KG1 (cell line): Measurements from ENCODE around the gene EVL.
A peak's percentile ranks its signal among the peaks of the same experiment; 100 is the strongest.

Experiments
- DNase-seq: peaks from one replicate; lab custom pipeline; 2025; lab: John Stamatoyannopoulos, UW

EVL gene

GRCh38 chr14:100067481-100067880 lies 2.3 kb downstream of the EVL start:
- DNase-seq: no peak

- DNase-seq: peak; percentile 85
These were observed 3.0 kb downstream of the EVL start for GRCh38 chr14:100067971-100068959.

DNA sequence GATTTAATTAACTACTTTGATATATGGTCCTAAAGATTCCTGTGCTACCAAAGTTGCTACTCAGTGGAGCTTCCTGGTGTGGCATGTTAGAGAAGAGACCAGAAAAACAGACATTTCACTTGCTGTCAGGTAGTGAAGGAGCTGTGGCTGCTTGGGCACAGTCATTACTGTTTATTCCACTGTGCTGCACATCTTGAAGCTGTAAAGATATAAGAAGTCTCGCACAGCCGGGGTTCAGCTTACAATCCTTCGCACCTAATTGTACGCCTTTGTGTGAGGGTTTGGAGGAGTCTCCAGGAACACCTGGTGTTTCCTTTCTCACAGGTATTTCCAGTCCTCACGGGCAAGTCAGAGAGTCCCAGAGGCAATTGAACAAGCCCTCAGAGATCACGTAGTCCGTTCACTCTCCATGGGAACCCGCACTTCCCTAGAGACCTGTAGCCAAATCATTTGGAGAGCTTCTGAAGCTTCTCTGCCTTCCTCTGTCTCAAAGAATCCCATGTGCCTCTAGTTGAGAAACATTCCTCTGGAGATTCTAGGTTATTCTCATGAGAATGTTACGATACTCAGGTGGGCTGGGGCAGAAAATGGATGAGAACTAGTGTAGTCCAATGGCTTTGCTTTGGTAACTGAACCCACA lies 4.1 kb downstream of the EVL start:
- no peak for DNase-seq

GRCh38 chr14:100070310-100070709 lies 5.1 kb downstream of the EVL start:
- no peak for DNase-seq

GRCh38 chr14:100071545-100071944 lies 6.3 kb downstream of the EVL start:
- DNase-seq: no peak

- no peak for DNase-seq
These were observed 7.6 kb downstream of the EVL start for GRCh38 chr14:100072783-100073346.

DNA sequence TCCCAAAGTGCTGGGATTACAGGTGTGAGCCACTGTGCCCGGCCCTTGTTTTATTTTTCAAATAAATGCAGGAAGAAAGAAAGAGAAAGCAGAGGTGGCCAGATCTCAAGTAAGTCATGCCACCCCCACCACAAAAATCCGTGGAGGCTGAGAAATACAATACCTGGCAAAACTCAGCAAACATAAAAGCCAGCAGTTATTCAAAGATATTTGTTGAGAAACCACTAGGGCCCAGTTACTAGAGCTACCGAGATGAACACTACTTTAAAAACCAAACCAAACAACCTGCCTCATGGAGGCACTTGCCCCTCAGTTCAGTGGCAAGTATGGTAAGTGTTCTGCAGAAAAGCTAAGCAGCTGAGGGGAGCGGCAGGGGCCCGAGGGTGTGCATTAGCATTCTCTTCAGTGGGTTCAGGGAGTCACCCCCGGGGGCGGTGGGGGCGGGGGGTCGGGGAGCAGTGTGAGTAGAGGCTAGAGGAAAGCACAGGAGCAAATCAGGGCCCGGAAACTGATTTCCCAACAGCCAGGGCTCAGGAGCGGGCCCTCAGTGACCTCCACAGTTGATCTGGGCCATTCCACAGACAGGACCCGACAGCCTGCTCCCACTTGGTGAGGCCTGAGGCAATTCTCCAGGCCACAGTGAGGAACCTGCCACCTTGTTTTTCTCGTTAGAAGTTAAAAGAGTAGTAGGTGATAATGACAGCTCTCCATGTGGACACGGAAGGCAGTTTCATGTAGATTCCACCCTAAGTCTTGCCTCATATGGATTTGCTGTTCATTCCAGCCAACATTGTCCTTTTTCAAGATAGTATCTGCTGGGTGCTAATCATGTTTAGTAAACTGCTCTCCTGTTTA lies 8.6 kb downstream of the EVL start:
- no peak for DNase-seq

DNA sequence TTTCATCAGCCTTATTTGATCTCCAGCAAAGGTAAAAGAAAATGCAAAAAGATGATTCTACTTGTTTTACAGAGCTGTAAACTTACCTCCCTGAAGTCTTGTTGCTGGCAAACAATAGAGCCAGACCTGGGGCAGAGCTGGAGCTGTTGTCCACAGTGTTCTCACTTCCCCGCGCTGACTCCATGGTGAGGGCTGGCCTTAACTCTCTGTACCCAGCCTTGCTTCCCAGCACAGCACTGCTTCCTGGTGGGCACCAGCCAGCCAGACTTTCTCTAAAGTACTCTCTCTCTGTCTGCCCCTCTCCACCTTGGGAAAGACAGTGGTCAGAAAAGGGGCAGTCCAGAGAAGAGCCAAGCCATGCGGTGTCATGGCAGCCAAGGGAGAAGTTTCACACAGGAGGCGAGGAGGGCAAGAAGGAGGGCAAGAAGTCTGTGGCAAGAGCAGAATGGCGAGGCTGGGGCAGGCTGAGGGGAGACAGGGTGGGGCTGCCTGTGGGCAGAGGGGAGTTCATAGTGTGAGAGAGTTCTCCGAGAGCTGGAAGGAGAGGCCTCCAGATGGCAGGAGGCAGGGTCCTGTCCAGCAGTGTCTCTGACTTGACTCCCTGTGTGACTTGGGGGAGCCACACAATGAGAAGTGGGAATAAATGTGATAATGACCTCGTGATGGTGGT lies 9.3 kb downstream of the EVL start:
- no peak for DNase-seq

- no peak for DNase-seq
These were observed 10.5 kb downstream of the EVL start for GRCh38 chr14:100075681-100076080.

DNA sequence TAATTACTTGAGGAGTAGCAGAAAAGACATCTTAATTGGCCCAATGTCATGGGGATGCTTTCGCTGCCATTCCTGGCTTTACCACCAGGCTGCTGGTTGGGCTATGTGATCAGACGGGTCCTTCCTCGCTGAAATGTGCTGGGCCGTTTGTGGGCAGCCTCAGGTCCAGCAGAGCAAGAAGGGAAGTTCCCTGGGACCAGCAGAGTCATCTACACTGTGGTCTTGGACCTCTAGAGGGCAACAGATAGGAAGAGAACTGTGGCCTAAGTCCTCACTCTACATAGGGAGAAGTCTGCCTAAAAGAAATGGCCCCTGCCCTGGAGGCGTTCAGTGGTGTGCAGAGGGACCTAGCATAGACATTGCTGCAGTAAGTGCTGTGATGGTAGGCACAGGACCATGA lies 10.9 kb downstream of the EVL start:
- DNase-seq: no peak

DNA sequence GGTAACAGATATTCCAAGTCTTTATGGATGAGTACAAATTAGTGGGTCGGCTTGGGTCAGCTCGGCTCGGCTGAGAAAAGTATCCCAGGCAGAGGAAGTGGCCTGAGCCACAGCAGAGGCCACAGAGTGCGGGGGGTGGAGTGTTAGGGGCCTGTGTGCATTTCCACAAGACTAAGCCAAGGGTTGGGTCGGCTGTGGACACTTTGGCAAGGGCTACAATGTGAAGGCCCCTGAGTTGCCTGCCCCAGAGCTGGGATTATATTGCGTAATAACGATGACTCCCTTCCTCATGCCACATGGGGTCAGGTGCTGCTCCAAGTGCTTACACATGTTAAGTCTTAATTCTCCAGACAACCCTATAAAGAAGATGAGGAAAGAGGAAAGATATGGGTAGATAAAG lies 11.4 kb downstream of the EVL start:
- DNase-seq: no peak

GRCh38 chr14:100077441-100077840 lies 12.2 kb downstream of the EVL start:
- DNase-seq: no peak

DNA sequence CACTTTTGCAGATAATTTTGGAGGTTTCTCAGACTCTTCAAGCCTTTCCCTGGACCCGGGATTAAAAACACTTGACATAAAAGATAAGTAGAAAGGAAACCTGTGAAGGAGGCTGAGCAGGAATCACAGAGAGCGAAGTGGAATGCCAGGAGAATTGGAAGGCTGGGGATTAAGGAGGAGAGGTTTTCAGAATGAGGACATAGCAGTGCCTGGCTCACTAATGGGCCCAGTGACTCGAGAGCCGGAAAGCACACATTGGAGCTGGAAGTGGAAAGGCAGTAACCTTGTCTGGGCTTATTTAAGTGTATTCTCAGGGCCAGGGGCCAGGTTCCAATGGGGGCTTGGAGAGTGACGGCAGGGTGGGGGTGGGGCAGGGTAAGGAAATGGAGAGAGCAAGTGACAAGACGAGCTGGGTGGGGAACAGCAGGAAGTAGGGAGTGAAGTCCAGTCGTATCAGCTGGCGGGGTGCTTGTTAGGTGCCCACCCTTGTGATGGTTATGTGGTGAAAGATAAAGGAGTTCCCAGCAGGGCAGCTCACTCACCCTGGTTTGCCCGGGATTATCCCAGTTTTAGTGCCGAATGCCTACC lies 13.1 kb downstream of the EVL start:
- no peak for DNase-seq

DNA sequence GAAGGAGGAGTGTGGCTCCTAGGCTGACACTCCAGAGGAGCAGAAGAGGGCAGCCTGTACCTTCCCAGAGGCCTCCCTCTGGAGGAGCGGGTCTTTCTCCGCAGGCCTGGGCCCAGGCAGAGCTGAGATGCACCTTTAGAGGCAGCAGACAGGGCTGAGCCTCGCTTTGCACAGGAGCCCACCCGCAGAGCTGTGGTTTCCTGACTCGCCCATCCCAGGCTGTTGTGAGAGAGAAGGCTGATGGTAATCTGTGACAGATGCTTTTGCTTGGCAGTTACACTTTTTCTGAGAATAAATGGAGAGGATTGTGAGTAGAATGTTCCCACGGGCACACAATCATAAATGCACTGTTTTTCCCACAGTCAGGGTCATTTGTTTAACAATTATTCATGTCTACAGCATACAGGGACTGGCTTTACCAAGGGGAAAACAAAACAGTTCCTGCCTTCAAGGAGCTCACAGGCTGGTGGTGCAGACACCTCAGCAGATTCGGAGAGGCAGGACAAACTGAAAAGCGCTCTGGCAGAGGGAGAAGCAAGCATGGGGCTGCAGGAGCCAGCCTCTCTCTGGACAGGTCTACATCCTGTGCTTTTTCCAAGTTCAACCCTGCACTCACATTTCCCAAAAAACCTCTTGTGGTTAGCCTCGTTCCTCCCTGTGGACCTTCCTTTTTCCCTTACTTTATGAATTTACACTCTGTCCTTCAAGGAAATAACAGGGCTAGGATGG lies 13.9 kb downstream of the EVL start:
- DNase-seq: peak; percentile 61

- DNase-seq: no peak
These were observed 14.4 kb downstream of the EVL start for GRCh38 chr14:100079726-100080005.

DNA sequence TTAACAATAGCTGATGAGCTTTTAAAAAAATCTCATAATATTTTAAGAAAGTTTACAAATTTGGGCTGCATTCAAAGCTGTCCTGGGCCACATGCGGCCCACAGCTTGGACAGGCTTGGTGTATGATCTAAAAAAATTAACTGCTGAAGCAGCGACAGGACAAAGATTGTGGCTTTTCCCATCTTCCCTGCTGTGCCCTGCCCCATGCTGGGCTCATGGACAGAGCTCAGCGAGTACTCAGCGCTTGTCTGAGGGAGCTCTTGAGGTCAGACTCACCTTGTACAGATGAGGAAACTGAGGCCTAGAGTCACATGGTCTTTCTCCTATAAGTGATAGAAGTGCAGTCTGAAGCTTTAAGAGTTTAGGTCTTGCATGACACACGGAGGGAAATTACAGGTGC lies 15.0 kb downstream of the EVL start:
- no peak for DNase-seq

- no peak for DNase-seq
These were observed 16.9 kb downstream of the EVL start for GRCh38 chr14:100081997-100082625.

DNA sequence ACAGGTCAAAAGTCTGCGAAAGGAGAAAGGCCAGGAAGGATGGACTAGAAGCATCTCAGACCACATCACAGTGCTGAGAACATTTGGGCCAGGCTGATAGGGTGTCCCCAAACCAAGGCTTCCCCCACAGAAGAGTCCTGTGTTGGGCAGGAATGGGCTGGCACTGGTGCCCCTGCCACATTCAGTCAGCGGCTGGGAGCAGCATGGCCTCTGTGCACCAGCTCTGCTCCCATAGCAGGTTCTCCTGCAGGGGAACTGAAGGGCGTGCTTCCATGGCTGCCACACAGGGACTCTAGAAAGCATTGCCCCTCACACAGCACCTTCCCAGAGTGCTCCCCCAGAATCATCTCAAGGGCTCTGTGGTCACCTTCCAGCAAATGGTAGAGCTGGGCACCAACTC lies 17.5 kb downstream of the EVL start:
- no peak for DNase-seq

DNA sequence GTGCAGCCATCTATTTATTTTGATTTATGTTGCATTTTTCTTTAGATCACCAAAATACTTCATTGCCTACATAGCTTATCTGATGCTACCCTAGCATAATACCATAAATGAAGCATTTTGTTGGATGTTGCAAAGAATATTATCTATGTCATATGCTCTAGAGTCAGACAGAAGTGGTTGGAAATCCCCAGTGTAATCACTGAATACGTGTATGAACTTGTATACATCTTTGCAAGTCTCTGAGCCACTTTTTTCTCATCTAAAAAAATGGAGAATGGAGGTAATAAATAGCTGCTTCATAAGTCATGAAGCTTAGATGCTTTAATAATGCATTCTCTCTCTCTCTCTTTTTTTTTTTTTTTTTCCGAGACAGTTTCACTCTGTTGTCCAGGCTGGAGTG lies 18.5 kb downstream of the EVL start:
- no peak for DNase-seq

DNA sequence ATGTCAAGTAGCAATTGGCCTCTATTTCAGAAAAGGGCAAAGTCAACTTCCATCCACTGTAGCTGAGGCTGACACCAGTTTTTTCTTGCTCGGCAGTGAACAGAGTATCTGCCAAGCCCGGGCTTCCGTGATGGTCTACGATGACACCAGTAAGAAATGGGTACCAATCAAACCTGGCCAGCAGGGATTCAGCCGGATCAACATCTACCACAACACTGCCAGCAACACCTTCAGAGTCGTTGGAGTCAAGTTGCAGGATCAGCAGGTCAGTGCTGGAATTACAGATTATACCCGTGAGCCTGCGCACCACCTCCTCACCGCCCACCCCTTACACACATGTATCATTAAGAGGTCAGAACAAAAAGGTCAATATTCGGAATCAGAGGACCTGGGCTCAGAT lies 19.4 kb downstream of the EVL start:
- no peak for DNase-seq
